Amygdala (tissue), 56 donors: ENCODE results near the gene ATG16L1.

Experiments used
- DNase-seq, 56 donors: peaks; one replicate each; lab custom pipeline; 2025; lab: John Stamatoyannopoulos, UW

The ATG16L1 gene

GRCh38 chr2:233225230-233226068 is 26.0 kb upstream of the ATG16L1 start:
- no peak for DNase-seq

DNA sequence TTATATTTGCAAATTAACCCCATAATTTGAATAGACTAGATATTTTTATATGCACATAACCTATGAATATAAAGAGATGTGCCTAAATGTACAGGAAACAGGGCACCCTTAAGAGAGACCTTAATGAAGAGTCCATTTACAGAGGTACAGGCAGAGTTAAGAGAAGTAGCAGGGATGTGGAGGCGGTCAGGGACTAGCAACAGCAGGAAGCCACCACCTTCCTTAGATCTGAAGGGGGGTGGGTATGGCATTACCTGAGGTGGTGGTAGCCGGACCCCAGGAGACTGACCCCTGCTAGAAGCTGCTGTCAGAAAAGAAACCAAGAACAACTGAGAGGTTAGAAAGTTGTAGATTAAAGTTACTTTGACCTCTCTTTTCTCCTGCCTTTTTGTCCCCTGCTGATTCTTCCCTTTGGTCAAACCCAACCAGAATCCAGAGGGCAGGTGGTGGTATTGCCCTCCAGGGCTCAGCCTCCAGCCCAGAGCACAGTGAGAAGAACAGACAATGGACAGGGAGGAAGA is 24.9 kb upstream of the ATG16L1 start:
- no peak for DNase-seq

GRCh38 chr2:233227346-233227978 is 24.0 kb upstream of the ATG16L1 start:
- peak in 2 of 56 donors; percentile 12 to 37 for DNase-seq

DNA sequence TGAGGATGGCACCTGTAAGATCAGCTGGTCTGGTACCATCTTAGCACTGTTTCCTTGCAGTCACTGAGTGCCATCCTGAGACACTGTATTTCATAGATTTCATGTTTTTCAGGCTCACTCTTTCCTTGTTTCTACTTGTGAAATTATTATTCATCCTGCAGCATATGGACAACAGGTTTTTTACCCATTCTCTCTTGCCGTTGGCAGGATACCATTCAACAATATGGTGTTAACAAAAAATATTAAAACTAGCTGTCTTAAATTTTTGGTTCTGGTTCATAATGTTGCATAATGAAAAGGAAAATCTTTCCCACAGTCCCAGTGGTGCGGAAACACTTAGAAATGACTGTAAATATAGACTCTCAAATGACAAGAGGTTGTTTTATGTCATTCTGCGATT is 23.1 kb upstream of the ATG16L1 start:
- DNase-seq, result no peak

GRCh38 chr2:233233618-233234230 is 17.7 kb upstream of the ATG16L1 start:
- DNase-seq, result no peak

DNA sequence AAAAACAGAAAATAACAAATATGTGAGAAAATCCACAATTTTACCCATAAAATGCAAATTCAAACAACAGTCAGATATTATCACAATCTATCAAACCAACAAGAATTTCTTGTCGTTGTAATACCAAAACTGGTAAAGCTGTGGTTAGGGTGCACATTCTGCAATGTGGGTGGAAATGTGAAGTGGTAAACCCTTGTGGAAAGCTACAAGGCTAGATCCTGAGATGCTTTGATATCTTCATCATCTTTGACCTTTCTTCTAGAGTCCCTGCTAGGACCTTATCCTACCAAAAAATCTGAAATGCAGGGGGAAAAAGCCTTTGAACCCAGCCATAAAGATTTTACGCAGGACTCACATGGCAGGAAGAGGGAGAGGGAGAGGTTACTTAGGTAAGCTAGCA is 17.2 kb upstream of the ATG16L1 start:
- DNase-seq, result no peak

DNA sequence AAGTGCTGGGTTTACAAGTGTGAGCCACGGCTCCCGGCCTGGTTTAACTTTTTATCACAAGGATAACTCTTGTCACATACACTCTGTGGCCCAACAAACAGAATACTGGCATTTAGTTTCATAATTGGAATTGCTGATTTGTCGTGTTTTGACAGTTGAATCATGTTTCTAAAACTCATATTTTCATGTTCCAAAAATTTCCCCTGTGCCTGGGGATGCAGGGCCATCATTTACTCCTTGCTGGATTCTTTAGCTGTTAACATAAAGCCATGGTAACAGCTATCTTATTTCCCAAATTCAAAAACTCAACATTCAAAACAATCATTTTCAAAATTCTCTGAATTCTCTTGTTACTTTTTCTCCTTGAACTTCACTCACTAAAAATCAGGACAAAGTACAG is 16.5 kb upstream of the ATG16L1 start:
- DNase-seq, result no peak

DNA sequence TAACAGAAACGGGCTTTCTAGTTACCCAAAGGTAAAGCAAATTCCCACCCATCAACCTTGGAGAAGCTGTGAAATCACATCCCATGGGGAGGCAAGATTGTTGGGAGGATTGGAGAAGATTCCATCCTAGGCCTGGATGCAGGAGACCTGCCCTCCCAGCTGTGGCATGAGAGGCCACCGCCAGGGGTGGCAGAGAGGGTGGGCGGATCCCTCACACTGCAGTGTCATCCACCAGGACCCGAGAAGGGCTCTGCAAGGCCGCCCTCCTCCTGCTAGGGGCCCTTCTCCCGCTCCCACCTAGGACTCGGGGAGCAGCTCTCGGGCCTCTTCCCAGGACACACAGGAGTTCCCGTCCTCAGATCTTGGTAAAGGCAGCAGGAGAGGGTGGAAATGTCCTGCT is 15.5 kb upstream of the ATG16L1 start:
- DNase-seq, result no peak

DNA sequence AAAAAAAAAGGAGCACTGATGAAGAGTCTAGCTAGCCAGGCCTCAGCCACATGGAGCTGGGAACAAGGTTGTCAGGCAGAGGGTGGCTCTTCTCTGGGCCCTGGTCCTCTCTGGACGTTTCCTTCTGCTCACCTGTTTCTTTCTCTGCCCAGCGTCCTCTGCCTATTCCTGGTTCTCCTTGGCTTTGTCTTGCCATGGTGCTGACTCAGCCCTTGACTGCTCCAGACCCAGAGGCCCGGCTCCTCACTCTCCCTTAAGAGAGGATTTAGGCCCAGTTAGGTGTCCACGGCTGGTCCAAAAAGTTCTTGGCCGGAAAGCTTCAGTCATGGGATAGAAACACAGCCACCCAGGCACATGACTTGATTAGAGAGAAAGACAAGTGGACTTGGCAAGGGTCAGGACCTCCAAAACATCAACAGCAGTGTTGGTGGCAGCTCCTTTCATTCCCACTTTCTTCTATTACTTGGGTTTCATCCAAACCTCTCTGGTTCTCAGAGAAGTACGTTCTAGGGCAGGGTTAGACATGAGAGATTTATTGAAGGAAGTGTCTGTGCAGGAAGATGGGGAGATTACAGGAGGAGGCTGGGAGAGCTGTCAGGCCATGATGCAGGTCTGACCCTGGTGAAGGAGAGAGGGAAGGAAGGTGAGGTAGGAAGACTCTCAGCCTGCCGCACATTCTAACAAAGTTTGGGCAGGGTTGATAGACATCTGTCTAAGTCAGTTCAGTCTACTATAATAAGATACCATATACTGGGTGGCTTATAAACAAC is 14.5 kb upstream of the ATG16L1 start:
- no peak for DNase-seq

- DNase-seq, result no peak
Observed at GRCh38 chr2:233240897-233241296, 10.6 kb upstream of the ATG16L1 start.

DNA sequence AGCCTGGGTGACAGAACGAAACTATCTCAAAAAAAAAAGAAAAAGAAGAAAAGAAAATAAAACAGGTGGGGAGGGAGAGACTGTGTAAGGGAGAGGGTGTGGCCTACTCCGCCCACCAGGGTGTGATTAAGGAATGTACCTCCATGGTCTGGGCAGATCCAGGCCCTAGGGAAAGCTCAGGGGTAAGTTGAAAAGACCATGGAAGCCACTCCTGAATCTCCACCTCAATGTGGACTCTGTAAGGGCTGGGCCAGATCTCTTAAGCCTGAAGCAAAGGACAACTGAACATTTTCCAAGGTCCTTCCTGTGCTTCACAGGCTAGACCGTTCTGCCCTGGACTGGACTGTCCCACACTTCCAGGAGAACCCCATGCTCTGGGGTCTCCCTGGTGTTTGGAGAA is 9.7 kb upstream of the ATG16L1 start:
- no peak for DNase-seq

GRCh38 chr2:233242231-233242927 is 9.1 kb upstream of the ATG16L1 start:
- no peak for DNase-seq

GRCh38 chr2:233243348-233243747 is 8.1 kb upstream of the ATG16L1 start:
- no peak for DNase-seq

DNA sequence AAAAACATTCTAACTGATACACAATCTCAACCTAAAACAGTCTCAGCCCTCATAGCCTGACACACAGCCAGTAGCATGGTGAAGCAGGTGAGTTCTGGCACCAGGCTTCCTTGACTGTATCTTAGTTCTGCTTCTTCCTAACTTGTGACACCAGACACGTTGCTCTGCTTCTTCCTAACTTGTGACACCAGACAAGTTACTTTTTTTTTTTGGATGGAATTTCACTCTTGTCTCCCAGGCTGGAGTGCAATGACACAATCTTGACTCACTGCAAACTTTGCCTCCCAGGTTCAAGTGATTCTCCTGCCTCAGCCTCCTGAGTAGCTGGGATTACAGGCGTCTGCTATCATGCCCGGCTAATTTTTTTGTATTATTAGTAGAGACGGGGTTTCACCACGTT is 6.7 kb upstream of the ATG16L1 start:
- DNase-seq, result no peak

- DNase-seq, result no peak
Observed at GRCh38 chr2:233245406-233245805, 6.1 kb upstream of the ATG16L1 start.

DNA sequence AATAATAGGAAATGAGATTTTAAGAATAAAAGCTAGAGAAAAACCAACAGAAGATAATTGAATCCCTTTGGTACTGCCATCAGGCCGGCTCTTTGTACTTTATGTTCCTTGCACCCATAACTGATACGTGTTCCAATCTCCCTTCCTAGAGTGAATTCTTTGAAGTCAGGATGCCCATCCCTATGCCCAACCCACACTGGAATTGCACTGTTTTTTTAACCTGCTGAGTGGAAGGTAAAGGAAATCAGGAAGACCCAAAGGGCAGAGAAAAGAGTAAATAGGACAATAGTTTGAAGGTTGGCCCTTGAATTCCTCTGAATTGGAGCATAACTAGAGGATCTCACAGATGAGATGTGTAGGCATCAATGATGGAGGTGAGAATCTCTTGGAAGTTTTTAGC is 4.4 kb upstream of the ATG16L1 start:
- DNase-seq, result no peak

DNA sequence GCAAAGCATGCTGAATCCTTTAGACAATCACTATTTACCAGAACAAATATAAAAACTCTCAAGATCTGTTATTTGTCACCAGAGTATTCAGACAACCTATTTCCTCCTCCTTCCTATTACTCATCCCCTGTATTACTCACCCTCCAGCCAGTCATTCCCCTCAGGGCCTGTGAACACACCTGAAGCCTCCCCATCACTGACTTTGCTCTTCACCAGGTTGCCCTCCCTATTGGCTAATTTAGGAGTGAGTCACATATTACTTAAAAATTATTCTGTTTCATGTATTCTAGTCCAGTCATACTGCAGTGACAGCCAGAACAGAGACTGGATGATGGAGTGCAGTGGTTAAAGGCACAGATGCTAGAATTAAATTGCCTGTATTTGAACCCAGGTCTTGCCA is 3.7 kb upstream of the ATG16L1 start:
- peak in 1 of 56 donors; percentile 11 for DNase-seq

GRCh38 chr2:233248999-233249398 is 2.5 kb upstream of the ATG16L1 start:
- no peak for DNase-seq

GRCh38 chr2:233250568-233250967 is 905 bp upstream of the ATG16L1 start:
- DNase-seq, result no peak

DNA sequence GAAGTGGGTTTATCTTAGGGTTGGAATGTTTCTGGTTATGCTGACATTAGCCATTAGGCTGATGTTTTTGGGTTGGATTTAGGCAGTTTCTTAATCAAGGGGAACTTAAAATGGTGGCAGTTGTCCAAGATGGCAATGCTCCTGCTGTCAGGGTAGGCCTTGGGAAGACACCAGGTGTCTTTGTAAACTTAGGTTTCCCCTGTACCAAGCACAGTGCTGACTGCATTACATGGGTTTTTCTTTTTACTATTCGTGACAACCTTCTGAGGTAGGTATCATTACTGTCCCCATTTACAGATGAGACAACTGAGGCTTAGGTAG is 528 bp upstream of the ATG16L1 start:
- DNase-seq, result no peak
